ENCODE data around the gene EGR2.
A peak's percentile ranks its signal among the peaks of the same experiment; 100 is the strongest.
"Not testable (repeated sequence)": the region's sequence is repeated elsewhere in the genome, so short reads cannot be mapped to it uniquely, and the experiment has no call there.

Gene EGR2

DNA sequence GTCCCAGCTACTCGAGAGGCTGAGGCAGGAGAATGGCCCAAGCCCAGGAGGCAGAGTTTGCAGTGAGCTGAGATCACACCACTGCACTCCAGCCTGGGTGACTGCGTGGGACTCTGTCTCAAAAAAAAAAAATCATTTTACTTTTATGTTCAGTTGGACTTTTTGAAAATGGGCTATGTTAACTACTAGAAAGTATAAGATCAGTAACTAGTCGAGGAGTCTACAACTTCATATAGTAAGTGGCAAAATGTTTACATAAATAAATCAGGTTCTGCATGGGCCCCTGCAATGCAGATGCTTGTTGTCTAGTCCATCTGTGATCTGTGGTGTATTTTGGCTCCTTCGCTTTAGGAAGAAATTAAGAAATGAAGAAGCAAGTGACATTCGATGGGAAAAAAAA, 23.9 kb downstream of the EGR2 start:
- no peak for DNase-seq

GRCh38 chr10:62790571-62790970, 25.6 kb downstream of the EGR2 start:
- no peak for DNase-seq

DNA sequence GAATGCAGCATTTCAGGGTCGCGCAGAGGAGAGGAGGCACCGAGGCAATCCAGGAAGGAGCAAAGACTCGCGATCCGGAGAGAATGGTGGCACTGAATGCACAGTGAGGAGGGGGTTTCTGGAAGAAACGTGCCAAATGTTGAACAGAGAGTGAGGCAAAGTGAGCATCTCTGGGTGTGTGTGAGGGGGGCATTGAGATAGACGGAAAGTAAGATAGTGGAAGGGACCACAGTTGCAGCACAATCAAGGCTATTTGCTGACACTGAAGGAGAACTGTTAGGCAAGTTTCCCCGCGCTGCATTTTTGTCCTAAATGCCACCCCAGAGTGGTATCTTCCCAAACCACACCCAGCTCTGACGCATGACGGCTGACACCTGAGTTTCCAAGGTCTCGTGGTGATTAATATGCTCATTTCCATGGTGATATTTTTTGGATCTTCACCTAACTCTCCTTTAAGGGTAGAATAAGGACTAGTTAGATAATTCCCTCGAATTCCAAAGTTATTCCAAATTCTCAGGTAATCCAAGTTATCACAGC, 26.1 kb downstream of the EGR2 start:
- DNase-seq, result no peak

DNA sequence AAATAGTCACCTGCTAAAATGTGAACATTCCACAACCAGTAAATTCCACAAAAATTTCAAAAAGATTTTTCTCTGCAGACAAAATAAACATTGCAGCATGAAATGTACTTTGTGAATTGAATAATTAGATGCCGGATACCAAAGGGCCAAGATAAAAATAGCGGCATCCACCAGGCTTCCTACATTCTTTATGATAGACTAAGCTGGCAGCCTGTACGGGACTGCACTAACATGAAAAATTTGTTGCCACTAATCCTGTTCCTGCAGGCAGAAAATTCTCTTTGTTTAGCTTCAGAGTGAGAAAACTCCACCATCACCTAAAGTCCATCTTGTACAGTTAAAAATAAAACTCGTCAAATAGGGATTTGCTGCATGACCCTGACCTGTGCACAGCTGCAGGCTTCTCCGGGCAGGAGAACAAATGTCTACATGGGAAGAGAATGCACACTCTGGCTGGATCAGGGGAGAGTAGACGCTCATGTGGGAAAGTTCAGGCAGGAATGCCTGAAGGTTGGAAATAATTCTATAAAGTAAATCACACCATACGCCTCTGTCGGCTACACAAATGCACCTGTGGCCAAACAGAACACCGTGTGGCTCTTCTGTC, 27.2 kb downstream of the EGR2 start:
- DNase-seq, result no peak

- DNase-seq, result not testable (repeated sequence)
Measured at GRCh38 chr10:62788285-62788684, 27.9 kb downstream of the EGR2 start.

- not testable (repeated sequence) for DNase-seq
Measured at GRCh38 chr10:62784537-62784936, 31.6 kb downstream of the EGR2 start.

DNA sequence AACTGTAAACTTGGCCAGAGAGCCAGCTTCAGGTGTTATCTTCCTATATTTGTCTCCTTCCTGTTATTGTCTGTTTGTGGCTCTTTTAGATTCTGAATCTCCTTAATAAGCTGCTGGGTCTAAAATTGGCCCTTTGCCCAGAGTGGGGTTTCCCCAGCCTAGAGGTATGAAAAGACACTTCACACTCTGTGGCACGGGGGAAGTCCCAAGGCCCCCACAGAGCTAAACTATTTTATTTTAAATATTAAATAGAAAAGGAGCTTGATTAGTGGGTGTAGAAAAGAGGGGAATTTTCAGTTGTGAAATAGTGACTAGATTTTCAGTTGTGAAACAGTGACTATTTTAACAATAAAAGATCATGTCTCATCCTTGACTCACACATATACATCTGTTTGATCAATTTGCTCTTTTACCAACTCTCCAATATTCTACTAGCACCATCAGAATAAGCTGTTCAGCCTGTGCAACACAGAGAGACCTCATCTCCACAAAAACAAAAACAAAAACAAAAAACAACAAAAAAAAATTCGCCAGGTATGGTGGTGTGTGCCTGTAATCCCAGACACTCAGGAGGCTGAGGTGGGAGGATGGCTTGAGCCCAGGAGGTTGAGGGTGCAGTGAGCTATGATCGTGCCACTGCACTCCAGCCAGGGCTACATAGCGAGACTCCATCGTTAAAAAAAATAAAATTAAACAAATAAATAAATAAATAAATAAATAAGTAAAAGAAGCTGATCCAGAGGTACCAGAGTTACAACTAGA, 36.5 kb downstream of the EGR2 start:
- peak; percentile 50 to 70 (median 59) for DNase-seq

- DNase-seq, result no peak
Measured at GRCh38 chr10:62778125-62778524, 38.0 kb downstream of the EGR2 start.

GRCh38 chr10:62772186-62772974, 43.8 kb downstream of the EGR2 start:
- DNase-seq, result peak in 3 of 4 experiments; percentile 16 to 34 (median 27)

DNA sequence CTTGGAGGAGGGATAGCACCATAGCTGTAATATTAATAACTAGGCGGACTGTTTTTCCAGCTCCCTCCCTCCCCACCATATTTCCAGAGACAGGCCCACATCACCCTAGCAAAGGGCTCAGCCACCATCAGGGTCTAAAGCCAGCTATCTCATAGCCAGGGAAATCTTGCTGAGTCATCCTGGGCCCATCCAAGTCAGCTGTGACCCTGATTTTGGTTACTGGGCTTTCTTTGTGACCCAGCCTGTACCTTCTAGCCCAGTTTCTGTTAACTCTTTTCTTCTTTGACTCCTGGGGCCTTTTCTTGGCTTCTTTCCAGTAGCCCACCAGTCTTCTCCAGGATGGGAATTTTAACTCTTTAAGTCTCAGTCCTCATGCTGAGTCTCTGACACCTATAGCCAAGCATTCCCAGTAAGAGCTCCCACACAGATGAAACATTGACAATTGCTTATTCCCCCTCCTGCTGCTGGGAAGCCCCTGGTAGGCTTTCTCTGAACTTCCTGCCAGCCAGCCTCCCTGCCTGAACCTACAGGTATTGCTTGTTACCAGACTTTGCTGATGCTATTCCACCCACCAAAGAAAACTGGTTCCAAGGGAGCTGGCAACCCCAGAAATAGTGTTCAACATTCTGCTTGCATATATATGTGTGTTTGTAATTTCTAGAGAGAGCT, 46.5 kb downstream of the EGR2 start:
- DNase-seq, result no peak

DNA sequence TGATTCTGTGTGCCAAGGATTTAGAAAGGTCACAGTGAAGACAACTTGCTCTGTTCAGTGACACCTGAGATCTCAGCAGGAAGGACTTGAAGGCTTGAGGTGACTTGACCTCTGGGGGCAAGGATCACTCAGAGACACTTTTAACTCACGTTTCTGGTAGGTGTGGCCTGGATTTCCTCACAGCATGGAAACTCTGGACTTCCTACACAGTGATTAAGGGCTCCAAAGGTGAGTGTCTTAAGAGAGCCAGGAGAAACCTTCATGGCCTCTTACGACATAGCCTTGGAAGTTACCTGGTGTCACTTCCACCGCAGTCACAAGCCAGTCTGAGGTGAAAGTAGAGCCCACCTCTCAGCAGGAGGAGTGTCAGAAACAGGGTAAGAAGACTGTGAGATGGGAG, 49.8 kb downstream of the EGR2 start:
- DNase-seq, result no peak

- DNase-seq, result no peak
Measured at GRCh38 chr10:62765726-62766125, 50.4 kb downstream of the EGR2 start.

DNA sequence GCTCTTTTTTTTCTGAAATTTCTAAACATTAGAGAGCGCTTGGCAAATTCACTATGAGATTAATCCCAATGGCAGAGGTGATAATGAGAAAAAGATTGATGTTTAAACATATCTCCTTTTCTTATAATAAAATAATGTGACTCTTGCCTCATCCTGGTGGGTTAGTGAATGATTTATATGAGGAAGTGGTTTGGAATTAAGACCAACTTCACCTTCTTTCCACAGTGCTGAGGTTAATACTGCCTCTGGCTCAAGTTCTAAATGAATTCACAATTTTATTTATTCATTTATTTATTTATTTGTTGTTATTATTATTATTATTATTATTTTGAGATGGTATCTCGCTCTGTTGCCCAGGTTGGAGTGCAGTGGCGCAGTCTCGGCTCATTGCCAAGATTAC, 52.2 kb downstream of the EGR2 start:
- no peak for DNase-seq

DNA sequence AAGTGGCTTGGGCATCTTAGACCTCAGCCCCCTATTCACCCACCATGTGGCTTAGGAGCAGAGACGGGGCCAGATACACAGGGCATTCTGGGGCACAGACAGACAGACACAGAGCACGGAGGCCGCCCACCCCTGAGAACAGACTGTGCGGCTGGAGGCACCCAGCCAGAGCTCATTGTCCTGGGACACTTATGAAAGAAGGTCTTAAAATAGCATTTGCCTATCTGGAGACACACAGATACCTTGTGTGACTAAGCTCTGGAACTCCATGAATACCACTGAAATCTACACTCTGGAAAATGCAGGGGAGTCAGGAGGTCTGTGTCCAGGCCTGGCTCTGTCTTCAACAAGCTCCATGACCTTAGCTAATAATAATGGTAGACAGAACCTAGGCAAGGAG, 53.0 kb downstream of the EGR2 start:
- DNase-seq, result no peak

Data from suppressor macrophage (primary cell).